OCI-M1 (cell line): ENCODE measurements around the gene STKLD1.

ENCODE experiments used
- DNase-seq: peaks from one replicate; lab custom pipeline; 2025; lab: John Stamatoyannopoulos, UW

Gene STKLD1

DNA sequence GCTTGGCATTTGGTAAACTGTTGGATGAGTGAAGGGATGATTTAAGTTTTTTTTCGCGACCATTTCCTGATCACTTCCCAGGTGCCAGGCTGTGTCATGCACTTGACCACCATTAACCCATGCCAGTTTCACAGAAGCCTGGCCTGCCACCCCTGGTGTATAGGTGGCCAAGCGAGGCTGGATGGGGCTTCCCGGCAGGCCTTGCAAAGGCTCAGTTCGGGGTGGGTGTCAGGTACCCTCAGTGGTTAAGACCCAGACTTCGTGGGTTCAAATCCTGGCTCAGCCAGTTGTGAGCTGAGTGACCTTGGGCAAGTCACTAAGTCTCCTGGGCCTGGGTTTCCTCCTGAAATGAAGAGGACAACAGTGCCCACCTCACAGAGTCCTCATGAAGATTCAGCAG is 30.6 kb upstream of the STKLD1 start:
- no peak for DNase-seq

DNA sequence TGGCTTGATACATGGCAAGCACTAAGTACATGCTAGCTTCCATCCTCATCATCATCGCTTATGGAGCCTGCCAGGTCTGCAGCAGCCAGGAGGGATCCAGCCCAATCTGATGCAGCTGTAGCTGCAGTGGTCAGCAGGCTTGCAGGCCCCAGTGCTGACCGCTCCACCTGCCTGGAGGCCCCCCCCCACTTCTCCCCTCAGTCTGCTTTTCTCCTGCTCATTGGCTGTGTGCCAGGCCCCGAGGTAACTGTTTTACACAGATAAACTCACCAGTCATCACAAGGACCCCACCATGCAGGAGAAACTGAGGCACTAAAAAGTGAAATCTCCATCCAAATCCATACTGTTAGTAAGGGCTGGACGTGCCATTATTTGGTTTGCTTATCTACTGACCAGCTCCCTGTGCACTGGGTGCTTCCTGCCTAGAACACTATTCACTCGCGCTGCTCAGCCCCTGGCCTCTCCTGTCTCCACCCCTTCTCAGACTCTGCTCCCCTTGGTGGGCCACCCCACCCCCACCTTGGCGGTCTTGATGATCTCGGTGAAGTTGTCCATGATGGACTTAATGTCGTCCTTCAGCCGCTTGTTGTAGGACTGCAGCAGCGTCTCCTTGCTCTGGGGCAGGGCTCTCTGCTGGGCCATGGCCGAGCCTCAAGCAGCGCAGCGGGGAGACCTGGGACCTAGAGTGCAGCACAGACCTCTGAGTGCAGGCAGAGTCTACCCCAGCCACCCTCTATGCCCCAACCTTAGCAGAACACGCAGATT is 30.0 kb upstream of the STKLD1 start:
- DNase-seq, result no peak

DNA sequence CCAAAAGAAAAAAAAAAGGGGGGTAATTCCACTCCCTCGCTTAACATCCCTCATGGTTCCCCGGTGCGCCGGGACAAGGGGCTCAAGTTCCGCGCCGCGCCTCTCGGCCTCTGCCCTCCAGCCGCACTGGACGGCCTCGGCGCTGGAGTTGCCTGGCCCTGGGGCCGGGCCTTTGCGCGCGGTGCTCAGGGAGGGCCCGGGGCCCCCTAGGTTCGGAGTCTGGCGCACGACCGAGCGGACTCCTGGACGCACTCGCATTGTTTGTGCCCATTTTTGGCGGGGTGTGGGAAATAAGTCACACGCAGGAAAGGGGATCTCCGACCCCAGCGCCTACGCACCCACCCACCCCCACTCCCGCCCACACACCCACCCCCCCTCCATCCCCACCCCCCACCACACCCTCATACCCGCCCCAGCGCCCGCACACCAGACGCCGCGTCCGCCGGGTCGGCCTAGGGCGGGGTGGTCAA is 28.6 kb upstream of the STKLD1 start:
- peak; percentile 67 for DNase-seq

DNA sequence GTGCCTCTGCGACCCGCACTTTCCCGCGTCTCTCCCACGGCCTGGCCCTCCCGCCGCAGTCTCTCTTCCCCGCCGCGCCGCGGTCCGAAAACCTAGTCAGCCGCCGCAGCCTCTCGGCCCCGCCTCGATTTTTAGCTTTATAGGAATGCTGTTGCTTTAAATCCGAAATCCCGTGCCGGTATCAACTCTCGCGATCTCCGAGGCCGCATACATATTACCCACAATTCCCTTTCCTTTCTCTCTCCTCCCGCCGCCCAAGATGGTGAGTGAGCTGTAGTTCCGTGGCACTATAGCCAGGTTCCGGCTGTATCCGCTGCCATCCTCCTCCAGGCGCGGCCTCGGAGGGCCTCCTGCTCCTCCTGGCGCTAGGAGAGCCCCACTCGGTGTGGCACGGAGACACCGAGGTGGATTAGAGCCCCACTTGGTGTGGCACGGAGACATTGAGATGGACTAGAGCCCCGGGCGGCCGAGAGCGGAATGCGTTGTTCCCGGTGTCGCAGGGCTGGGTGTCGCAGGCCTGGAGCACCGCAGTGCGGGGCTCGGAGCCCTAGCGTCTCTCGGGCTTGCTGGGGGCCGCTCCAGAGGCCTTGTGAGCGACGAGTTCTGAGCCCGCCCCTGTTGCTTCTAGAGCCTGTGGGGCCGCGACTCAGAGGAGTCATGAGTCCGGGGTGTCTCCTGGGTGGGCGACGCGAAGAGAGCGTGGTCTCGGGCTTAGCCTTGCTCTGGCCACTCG is 28.0 kb upstream of the STKLD1 start, which contains the start of the genes MED22 and RPL7A:
MED22 (minus strand) TSS at position 147 of the 733 bp plus-strand sequence. CDS start 1,469 bp downstream, outside the sequence.
RPL7A (plus strand) TSS at position 234 of the 733 bp plus-strand sequence; CDS start at position 260, 26 bp downstream.
- peak; percentile 97 for DNase-seq

DNA sequence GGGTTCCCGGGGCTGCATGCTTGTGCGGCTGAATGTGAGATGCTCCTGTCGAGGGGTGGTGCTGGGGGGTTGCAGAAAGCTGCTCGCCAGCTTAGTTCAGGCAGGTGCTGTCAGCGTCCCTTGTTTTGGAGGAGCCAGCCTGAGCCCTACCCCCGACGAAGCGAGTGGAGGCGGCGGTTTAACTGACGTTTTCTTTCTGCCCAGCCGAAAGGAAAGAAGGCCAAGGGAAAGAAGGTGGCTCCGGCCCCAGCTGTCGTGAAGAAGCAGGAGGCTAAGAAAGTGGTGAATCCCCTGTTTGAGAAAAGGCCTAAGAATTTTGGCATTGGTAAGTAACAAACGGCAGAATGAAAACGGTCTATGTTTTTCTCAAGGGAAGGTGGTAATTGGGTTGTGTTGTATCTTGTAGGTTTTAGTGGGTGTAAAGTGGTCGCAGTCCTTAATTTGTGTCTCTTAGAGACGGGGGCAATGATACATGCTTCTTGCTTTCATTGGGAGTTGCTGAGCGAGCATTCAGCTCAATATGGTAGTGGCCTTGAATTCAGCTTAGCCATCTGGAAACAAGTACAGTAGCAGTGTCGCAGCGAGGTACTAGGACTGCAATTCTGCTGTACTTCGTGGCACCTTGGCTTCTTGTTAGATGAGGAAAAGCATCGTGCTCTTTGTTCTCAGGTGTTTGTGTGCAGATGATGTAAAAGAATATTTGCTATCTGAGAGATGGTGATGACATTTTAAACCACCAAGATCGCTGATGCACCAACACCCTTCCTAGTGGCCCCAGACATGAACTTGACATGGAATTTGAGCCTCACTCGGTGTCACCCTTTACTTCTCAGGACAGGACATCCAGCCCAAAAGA is 27.2 kb upstream of the STKLD1 start:
- no peak for DNase-seq

DNA sequence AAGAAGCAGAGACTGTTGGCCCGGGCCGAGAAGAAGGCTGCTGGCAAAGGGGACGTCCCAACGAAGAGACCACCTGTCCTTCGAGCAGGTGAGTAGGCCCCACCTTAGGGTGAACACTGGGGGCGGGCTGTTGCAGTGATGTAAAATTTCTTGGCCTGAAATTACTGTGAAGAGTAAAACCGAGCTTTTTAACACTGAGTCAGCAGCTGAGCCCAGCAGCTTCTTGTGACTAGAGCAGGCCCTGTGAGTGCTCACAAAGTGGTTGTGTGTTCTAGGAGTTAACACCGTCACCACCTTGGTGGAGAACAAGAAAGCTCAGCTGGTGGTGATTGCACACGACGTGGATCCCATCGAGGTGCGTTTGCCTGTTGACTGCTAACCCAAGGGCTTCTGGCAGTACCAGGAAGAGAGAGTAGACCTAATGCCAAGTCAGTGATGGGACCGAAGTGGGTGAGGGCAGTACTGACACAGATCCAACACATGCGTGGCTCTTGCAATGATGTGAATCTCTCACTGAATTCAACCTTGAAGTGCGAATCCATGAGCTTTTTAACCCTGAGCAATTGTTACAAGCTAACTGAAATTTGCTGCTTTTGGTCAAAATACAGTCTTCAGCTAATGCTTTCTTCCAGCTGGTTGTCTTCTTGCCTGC is 26.1 kb upstream of the STKLD1 start:
- no peak for DNase-seq

DNA sequence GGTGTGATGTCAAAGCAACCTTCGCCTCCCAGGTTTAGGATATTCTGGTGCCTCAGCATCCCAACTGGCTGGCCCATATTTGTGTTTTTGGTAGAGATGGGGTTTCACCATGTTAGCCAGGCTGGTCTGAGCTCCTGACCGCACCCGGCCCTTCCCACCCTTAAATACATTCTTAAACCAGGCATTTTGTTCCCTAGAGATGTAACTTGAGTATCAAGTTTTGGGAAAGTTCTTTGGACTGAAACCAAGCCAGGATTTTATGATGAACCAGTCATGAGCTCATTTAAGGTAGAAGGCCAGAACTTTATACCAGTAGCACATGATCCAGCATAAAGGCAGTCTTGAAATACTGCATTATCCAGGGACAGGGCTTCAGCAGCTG is 24.6 kb upstream of the STKLD1 start:
- DNase-seq, result no peak

DNA sequence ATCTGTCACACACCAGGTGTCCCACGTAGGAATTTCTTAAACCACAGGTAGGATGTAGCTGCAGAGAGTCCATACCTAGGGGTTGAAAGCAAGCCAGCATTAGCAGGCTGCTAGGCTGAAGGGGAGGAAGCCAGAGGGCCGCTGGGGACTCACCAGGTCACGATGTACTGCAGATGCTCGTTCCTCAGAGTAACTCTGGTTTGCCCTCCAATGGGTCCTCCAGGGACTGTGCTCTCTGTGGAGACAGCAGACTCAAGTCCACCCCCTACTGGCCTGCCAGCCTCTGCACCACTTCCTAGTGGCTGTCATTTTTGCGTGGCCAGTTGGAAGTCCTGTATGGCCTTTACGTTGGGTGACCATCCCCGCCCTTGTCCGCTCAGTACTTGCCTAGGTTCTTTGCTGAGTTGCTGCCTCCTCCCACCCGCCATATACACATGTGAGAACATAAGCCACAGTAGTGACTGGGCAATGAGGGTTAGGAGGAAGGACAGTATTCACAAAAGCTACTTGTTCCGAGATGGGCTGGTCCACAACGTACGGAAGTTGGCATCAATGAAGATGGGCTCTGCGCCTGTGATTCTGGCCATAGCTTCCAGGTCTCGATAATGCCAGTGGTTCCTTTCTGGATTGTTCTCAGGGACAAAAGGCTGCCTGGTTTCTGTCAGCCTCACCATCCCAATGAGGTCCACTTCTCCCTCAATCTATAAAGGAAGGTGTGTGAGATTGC is 24.1 kb upstream of the STKLD1 start:
- DNase-seq, result peak; percentile 82

DNA sequence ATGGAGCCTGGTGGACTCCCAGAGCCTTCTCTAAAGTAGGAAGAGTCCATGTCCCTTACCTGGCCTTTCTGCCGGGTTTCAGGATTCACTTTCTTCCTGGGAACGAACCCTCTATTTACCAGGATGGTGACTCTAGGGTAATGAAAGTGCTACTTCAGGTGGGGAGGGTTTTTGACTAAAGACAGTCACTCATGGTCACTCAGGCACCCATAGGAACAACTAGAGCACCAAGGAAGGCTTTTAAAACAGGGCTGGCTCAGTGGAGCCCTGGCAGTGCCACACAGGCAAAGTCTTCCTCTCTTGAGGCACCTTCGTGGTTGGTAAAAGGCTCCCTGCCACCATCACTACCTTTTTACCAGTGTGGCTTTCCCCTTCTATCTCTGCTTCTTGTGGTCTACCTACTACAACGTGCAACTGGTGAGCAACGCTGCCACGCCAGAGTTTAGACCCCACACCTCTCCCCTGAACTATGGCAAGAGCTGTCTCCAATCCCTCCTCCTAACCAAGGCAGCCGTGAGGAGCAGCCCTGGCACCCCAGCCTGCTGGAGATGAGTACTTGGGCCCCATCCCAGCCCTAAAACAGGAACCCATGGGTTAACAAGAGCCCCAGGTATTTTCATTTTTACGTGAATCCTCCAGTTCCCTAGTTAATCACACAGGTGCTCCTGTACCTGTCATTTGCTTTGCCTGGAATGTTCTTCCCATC is 23.4 kb upstream of the STKLD1 start:
- no peak for DNase-seq

DNA sequence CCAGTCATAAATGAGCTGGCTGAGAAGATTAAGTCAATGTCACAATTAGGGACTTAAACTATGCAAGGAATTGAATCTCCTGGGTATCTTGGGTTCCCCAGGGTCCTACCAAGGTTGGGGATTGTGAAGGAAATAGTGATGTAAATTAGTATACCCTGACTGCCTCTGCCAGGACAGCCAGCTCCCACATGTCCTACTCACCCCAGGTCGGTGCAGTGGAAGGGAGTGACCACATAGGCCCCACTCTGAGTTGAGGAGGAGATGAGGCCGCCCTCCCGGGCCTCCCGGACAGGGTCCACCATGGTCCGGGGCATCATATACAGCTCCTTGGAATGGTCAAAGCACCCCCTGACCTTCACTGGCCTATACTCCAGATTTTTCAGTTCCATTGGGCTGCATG is 22.6 kb upstream of the STKLD1 start:
- DNase-seq, result no peak

DNA sequence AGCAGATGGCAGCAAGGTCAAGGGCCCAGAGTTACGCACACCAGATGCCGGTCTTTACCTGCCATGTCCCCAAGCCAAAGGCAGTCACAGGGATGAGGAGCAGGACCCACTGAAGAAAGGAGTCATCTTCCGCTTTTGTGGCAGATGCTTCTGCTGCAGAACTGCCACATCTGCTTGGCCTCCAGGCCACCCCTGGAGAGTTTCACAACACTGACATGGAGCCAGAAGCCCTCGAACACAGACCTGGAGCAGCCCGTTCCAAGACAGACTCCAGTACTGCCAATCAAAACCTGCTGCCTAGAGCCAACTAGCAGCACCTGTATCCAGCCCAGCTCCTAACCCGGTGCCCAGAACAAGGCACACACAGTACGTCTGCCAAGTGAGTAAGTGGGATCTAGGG is 21.4 kb upstream of the STKLD1 start:
- DNase-seq, result no peak

DNA sequence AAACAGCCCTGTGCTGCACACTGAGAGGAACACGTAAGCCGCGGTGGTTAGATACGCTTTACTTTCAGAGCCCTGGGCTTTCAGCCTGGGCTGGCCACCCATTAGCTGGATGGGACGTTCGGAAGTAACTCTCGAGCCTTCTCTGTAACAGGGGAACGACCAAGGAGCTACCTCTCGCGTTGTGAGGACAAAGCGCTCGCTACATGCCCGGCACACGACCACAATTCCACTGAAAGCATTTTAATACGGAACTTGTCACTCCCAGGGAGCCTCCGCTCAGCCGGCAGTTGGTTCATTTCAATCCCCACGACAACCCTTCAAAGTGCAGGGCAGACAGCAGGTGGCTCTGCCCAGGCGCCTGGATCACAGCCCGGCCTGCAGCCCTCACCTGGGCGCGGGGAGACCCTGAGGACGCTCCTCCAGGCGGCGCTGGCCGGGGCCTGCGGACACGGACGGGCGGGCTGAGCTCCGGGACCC is 20.2 kb upstream of the STKLD1 start:
- DNase-seq, result peak; percentile 43

DNA sequence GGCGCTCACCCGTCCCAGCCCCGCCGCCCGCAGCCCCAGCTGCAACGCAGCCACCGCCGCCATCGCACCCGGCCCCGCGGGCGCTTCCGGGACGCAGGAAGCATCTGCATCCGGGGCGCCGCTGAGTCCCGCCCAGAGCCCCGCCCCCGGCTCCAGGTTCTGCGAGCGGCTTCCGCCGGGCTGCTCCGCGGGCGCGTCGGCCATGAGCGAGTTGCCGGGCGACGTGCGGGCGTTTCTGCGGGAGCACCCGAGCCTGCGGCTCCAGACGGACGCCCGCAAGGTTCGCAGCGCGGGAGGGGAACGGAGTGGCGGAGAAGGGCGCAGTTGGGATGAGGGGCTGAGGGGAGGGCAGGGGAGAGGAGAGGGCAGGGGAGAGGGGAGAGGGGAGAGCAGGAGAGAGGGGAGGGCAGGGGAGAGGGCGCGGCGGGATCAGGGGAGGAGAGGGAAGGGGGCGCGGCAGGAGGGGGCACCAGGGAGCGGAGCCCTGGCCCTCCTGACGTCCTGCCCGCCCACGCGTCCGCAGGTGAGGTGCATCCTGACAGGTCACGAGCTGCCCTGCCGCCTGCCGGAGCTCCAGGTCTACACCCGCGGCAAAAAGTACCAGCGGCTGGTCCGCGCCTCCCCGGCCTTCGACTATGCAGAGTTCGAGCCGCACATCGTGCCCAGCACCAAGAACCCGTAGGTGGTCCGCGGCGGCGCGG is 19.6 kb upstream of the STKLD1 start, which contains the start of the genes SURF1 and SURF2:
SURF1 (minus strand) TSS at position 97 of the 701 bp plus-strand sequence; CDS start at position 63, 34 bp downstream.
SURF2 (plus strand) TSS at position 160 of the 701 bp plus-strand sequence; CDS start at position 203, 43 bp downstream.
- peak; percentile 89 for DNase-seq

DNA sequence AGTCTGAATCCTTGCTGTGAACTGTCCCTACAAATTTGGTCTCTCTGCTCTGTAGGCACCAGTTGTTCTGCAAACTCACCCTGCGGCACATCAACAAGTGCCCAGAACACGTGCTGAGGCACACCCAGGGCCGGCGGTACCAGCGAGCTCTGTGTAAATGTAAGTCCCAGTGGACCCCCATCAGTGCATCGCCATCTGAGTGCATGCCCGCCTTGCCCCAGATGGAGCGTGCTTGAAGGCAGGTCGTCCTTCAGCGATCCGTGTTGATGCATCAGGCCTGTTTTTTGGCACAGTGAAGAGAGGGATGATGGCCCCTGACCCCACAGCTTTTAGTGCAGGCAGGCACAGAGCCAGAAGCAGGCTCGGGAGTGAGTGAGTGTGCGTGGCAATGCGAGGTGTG is 18.5 kb upstream of the STKLD1 start:
- no peak for DNase-seq

DNA sequence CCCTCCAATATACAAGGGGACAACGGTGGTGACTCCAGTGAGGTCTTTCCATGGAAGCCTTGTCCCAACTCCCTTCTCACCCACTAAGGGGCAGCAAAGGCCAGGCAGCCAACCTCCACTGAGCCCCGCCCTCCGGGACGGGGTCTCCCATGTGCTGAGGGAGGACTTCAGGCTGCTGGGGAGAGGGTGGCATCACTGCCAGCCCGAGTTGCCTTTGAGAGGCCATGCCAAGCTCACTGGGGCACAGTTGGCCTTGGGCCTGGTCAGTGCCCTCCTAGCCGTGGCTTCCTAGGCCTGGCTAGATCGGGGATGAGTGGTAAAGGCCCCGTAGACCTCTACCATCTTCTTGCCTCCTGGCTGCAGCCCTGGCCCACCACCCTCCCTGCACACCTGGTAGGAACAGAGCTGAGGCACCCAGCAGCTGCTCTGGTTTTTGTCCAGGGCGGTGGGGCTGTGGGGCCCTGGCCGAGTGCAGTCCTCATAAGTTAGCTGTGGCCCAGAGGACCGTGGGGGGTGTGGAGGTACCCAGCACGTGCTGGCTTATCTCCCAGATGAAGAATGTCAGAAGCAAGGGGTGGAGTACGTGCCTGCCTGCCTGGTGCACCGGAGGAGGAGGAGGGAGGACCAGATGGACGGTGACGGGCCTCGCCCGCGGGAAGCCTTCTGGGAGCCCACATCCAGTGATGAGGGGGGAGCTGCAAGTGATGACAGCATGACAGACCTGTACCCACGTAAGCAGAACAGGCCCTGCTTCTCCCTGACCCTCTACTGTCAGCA is 16.6 kb upstream of the STKLD1 start:
- peak; percentile 25 for DNase-seq

DNA sequence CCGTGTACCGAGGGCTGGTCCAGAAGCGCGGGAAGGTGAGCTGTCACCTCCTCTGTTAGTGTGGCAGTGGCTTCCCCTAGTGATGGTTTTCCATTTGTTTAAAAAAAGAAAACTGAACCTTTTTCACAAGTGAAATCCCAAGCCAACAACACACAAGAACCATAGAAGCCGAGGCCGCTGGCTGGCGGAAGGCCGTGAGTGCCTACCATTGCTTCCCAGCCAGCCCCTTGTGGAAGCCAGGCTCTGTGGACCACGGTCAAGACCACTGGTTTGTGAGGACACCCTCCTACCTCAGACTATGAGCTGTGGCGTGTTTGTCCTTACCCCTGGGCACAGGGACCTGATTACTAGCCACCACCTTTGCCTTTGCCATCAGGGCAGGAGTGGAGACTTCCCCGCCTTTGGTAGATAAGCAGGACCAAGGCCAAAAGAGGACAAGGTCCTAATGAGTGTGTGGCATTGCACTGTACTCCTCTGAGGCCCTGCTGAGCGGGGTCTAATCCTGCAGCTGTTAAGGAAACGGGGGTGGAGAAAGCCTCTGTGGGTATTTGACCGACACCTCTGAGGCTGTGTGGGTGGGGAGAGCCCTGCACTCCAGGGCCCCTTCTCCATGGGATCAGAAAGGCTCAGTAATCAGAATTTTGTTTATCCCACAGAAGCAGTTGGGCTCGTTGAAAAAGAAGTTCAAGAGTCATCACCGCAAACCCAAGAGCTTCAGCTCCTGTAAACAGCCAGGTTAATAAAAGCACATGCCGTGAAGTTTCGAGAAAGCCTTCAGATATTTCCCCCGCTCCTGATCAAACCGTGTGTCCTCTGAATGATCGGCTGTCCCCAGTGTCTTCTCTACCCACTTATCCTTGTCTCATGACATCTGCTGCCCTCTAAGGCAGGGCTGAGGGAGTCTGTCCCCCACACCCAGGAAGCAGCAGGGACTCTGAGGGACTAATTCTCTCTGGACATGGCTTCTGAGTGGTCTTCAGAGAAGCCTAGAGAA is 15.5 kb upstream of the STKLD1 start:
- no peak for DNase-seq

DNA sequence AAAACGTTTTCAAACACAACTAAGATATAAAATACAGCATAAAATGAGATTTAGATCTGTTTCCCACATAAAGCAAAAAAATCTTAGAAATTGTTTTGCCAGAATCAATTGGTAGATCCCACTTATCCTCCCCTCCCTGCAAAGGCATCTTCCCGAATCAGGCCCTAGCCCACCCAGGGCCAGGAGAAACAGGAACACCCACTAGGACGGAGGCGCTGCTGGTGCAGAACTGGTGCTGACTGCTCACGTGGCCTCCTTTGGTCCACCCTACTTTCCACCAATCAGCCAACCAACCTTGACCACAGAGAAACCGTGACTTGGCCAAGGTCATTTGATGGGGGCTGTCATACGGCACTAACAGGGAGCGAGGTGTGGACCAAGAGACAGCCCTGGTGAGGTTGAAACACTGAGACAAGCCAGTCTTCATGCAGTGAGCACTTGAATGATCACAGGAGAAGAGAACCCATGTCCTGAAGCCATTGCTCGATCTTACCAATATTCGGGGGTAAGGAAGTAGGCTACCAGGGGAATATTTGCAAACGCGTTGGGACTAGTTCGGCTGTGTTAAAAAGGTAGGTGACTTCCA is 14.6 kb upstream of the STKLD1 start:
- DNase-seq, result no peak
